ENCODE measurements around the gene MANBA.

DNA sequence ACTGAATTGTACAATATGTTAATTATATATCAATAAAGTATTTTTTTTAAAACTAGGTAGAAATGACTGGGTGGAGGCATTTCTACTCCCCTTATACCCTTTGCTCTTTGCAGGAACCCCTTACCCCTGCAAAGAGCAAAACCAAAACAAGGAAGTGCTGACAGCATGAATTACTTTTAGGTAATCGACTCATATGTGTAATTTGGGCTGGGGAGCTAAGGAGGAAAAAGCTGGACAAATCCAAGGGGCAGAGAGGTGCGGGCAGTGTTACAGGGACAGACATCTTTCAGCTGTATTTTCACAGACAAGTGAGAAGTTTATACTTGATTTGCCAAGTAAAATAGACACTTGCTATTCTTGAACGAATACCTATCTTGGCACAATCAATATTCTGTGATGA lies 35.5 kb downstream of the MANBA start:
- no peak for TF ChIP-seq POLR2A (IDR thresholded peaks at IDR 0.05; ENCODE audit: low read length)
- no peak for TF ChIP-seq GATA1 (IDR thresholded peaks at IDR 0.05; ENCODE audit: low read depth, low read length)
